ENCODE data around the gene PLTP.
"Not testable (repeated sequence)": the region's sequence is repeated elsewhere in the genome, so short reads cannot be mapped to it uniquely, and the experiment has no call there.

The PLTP gene

DNA sequence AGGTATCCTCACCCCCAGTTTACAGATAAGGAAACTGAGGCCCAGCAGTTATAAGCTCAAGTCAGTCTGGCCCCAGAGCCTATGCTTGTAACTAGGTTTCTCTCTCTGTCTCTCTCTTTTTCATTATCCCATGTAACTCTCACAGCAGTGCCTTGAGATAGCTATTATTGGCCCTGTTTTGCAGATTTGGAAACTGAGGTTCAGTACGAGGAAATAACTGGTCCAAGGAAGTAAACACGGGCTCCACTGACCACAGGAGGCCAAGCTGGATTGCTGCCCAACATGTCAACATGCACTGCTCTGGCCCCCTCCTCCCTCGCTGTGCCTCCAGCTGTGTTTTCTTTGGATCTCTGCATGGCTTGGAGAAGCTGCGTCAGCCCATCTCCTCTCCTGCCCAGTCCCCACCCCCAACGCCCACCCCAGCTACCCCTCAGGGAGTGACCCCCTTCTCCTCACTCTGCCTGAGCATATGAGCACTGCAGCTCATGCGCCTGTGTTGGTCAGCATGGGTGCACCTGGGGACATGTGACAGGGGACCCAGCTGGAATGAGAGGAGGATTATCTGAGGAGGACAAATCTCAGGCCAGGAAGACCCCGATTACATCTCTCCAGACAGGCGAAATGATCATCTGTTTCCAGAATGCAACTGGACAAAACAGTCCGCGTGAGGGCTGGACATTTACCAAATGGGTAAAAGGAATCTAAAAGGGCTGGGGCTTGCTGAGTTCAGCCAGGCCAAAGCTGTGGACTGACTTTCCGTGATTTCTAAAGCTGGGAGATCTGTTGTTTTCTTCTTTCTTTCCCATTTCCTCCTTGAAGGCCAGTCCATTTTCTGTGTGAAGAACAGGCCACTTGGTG lies 7.8 kb upstream of the PLTP start:
- DNase-seq = no peak

DNA sequence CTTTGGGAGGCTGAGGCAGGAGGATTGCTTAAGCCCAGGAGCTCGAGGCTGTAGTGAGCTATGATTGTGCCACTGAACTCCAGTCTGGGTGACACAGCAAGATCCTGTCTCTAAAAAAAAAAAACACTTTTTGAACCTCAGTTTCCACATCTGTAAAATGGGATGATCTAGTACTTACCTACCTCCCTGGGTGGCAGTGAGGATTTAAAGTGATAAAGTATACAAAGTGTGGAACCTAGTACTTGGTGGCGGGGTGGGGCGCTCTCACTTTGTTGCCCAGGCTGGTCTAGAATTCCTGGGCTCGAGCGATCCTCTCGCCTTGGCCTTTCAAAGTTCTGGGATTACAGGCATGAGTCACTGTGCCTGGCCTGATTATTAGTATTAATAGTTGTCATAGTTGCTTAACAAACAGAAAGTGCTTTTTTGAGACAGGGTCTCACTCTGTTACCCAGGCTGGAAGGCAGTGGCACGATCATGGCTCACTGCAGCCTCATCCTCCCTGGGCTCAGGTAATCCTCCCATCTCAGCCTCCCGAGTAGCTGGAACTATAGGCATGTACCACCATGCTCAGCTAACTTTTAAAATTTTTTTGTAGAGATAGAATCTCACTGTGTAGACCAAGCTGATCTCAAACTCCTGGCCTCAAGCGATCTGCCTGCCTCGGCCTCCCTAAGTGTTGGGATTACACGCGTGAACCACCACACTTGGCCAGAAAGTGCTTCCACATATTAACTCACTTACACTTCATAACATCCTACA lies 7.0 kb upstream of the PLTP start:
- no peak for DNase-seq

DNA sequence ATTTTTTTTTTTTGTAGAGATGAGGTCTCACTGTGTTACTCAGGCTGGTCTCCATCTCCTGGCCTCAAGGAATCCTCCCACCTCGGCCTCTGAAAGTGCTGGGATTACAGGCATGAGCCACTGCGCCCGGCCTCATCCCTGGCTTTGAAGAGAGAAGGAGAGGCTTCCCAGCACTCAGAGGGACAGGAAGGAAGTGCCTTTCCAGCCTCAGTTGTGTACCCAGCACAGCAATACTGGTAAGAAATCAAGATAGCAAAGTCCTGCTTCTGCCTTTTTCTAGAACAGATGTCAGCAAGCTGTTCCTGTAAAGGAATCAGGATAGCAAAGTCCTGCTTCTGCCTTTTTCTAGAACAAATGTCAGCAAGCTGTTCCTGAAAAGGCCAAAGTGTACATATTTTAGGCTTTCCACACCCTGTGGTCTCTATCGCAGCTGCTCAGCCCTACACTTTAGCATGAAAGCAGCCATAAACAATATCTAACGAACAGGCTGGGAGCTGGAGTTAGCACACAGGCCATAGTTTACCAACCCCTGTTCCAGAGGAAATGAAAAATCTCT lies 6.3 kb upstream of the PLTP start:
- DNase-seq = no peak

DNA sequence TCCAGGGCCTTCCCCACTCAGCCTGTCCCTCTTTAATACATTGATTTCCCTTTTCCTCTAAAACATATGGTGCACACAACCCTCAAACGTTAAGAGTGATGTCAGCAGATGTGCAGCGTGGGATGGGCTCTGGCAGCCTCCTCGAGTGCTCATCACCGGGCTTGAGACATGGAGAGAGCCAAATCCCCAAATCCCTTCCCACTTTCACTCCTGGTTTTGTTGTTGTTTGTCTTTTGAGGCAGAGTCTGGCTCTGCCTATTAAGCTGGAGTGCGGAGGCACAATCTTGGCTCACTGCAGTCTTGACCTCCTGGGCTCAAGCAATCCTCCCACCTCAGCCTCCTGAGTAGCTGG lies 5.8 kb upstream of the PLTP start:
- DNase-seq = no peak

DNA sequence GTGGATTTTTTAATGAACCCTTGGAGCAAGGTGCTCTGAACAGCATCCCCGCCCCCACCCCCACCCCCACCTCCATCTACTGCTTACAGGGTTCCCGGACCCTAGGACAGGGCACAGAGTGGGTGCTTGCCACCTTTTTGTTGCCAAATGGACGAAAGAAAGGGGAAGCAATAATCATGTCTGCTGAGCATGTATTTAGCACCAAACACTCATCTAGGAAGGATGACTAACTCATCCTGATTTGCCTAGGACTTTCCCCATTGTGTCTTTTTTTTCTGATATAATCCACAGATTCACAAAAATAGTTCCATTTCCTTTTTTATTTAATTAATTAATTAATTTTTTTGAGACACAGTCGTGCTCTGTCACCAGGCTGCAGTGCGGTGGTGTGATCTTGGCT lies 1.2 kb upstream of the PLTP start:
- DNase-seq = no peak

DNA sequence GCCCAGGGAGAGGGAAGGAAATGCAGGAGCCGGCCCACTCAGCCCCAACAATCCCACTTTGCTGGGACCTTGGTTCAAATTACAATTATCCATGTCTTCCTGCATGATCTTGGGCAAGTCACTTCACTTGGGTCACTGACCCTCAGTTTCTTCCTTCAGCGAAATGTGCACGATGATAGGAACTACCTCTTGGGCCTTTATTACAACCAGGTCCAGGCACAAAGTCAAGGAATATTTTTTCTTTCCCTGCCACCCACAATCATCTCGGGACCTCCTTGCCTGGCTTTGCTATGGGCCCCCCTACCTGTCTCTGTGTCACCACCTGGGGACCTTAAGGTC lies 358 bp upstream of the PLTP start:
- no peak for DNase-seq

DNA sequence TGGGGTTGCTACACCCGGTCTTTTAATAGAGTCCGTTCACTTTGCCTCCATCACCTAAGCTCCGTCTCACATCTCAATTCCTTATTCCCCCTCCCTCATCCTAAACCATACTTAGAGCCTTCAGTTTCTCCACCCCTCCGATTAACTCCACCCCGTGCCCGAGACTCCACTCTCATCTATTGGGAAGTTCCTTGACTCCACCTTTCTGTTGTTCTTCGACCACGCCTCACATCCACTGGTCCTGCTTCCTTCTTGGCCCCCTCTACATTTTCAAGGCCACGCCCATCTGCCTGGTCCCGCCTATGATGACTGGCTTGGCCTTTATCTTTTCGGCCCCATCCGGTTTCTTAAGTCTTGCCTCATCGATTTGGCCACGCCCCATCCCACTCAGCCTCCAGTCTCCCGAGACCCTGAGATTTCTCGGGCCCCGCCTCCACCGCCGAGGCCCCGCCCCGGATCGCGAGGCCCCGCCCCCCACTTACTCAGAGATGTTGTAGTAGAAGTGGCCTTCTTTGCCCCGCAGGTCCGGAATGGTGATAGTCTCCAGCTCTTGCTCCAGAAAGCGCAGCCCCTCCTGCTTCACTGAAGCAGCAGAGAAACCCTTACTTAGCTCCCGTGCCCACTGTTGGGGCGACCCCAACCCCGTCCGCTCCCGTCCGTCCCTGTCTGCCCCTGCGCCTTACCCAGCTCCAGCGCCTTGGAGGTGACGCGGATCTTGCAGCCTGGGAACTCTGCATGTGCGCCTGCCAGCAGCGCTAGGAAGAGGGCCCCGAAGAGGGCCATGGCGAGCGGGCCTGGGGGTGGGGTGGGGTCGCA lies 1.1 kb downstream of the PLTP start:
- DNase-seq = peak; percentile 15 to 65

DNA sequence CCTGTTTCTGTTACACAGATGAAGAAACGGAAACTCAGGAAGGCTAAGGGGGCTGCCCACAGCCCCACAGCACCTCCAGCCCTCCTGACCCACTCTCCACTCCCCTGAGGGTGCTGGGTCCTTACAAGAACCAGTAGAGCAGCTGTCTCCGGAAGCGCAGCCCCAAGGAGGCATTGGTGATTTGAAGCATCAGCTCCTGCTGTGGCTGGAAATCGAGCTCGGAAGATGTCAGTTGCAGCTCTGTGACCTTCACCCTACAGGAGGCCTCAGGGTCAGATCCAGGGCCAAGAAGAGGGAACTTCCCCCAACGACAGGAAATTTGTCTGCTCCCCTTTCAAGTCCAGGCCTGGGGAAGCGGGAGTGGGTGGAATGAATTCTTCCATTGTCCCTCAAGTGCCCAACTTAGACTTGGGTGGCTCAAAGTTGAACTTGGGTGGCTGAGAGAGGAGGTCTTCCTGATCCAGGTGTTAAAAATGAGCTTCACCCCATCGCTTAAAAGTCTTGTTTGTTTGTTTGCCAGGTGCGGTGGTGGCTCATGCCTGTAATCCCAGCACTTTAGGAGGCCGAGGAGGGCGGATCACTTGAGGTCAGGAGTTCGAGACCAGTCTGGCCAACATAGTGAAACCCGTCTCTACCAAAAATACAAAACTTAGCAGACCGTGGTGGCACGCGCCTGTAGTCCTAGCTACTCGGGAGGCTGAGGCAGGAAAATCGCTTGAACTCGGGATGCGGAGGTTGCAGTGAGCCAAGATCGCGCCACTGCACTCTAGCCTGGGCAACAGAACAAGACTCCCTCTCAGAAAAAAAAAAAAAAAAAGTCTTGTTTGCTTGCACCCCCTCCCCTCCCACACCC lies 1.9 kb downstream of the PLTP start:
- no peak for DNase-seq

DNA sequence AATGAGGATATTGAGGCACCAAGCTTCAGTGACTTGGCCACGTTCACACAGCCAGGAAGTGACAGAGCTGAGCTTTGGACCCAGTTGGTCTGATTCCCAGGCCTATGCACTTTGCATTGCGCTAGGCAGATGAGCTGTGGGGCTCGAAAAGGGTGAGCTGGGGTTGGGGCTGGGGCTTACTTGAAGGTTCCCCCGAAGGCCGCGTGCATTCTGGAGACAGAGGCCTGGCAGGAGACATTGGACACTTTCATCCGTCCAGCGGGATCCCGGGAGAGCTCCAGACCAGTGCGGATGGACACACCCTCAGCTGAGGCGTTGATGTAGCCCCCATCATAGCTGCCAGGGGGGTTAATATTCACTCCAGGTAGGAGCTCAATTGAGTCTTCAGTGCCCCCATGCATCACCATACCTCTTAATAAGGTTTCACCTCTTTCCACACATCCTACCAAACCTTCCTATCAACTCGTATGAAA lies 2.6 kb downstream of the PLTP start:
- no peak for DNase-seq

DNA sequence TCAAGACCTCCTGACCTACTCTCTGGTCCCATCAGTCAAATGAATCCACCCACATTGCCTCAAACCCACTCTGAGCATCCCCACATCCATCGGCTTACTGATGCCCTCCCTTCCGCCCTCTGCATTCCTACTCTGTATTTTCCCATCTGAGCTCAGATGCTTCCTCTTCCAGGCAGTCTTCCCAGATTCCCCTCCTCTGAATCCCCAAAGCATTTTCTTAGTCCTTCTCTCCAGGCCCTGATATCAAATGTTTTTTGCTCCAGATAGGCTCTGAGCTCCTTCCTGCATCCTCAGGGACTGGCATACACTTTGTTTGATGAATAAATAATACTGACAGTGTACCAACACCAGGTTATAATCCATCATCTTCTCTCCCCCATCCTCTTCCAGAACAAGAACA lies 3.9 kb downstream of the PLTP start:
- DNase-seq = no peak

DNA sequence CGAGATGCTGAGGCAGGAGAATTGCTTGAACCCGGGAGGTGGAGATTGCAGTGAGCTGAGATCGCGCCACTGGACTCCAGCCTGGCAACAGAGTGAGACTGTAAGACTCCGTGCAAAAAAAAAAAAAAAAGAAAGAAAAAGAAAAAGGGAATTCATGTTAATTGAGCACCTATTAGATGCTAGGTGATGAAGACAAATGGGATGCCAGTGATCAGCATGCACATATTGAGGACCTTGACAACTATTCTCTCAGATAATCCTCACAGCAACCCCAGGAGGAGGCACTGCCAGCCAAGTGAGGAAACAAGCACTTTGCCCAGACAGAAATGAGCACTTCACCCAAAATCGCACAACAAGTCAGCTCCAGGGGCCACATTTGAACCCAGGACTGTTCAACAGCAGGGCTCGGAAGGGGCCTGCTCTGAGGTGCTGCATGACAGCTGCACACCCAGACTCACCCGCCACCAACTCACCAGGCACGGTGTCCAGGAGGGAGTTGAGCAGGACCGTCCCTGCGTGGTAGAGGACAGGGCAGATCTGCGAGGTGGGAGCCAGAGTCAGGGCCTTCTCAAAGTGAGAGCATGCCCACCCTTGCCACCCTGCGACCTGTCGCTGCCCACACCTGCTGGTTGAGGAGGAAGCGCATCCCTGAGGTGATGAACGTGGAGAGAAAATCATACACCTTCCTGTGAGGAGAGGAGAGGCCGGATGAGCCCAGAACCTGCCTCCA lies 4.6 kb downstream of the PLTP start:
- DNase-seq = no peak

DNA sequence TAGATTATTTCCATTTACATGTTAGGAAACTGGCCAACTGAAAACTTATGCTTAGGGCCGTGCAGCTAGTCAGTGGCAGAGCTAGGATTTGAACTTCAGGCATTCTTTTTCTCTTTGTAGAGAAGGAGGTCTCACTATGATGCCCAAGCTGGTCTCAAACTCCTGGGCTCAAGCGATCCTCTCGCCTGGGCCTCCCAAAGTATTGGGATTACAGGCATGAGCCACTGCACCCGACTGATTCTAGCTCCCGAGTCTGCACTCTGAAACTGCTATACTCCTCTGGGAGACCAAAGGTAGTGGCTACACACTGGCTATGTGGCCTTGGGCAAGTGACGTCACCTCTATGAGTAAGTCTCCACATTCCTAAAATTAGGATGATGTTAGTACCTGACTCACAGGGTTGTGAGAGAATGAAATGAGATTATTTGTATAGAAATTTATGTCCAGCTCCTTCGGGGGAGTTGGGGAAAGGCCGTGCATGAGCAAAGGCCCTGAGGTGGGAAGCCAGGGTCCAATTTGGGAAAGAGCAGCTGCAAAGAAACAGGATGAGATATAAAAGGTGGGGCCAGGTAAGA lies 6.4 kb downstream of the PLTP start:
- no peak for DNase-seq

DNA sequence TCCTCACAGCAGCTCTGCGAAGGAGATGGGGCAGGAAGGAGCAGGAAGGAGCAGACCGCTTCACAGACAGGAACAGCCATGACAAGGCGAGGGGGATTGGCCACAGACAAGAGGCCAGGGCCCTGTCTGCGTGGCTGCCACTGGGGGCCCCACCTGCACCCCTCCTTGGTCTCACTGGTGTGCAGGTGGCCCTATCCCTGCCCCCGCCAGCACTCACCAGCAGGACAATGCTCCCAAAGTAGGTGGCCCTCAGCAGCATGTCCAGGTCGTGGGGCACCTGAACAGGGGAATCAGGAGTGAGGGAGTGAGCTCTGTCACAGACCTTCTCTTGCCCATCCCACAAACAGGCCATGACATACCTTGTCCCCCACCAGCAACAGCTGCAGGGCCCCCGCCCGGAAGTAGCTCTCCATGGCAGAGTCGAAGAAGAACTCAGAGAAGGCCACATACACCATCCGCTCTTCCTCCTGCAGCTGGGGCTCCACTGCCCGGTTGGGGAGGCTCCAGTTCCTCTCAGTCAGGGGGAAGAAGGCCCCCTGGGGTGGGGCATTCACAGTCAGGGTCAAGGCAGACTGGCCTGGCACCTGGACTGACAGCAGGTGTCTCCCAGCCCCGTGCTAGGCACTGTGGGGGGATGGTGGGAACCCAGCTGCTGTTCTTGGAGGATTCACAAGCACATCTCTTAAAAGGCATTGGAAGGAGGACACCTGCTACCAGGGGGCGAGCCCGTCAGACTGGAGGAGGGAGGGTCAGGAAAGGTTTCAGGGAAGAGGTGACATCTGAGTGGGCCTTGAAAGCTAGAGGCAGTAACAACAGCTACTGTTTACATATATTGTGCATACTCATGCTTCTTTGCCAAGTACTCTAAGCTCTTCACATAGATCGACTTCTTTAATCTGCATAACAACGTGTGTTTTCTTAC lies 7.1 kb downstream of the PLTP start:
- no peak for DNase-seq

DNA sequence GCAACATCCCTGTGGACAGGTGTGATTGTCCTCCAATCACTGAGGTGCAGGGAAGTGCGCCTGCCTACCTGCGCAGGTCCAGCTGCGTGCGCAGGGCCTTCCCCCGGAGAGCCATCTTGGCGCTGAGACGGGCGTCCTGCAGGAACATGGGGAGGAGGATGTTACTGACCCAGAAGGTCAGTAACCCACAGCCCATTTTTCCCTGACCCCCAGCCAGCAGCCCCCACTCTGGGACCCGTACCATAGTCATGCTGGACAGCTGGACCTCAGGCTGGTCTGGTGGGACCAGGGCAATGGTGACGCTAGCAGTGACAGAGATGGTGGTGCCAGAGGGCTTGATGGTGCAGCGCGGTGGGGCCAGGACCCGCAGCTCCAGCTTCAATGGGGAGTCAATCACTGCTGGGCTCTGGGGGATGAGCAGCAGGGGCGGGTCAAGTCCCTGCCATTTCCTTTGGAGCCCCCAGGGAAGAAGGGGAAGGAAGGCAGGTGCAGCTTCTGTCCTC lies 9.7 kb downstream of the PLTP start:
- no peak for DNase-seq

DNA sequence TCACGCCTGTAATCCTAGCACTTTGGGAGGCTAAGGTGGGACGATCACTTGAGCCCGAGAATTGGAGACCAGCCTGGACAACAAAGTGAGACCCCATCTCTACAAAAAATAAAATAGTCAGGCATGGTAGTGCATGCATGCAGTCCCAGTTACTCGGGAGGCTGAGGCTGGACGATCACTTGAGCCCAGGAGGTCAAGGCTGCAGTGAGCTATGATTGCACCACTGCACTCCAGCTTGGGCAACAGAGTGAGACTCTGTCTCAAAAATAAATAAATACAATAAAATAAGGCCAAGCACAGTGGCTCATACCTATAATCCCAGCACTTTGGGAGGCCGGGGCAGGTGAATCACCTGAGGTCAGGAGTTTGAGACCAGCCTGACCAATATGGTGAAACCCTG lies 10.6 kb downstream of the PLTP start:
- not testable (repeated sequence) for DNase-seq

DNA sequence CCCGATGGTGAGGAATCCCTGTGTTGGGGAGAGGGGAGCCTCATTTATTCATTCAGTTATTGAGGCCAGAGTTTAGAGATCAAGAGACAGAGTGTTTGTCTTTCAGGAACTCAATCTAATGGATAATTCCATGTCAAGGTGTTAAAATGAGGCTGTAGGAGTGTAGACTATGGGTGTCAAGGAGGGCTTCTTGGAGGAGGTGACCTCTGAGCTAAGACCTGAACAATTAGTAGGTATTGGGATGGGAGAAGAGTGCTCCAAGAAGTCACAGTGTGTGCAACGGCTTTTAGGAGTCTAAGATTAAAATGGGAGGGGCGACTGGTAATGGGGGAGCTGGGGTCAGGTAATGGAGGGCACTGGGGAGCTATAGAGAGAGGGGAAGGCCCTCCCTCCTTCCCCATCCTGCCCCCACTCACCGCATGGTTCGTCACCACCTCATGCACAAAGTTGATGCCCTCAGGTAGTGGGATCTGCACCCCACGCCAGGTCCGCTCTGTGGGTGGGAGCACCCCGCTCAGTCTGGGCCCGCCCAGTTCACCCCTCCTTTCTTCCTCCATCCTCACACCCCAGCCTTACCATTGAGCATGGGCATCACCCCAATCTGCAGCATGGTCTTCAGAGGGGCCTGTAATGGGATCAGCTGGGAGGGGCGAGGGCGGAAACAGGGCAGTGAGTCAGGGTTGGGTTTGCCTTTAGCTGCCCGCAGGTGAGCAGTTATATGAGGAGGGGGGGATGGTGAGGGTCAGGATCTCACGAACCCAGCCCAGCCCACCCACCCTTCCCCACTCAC lies 12.7 kb downstream of the PLTP start:
- no peak for DNase-seq

DNA sequence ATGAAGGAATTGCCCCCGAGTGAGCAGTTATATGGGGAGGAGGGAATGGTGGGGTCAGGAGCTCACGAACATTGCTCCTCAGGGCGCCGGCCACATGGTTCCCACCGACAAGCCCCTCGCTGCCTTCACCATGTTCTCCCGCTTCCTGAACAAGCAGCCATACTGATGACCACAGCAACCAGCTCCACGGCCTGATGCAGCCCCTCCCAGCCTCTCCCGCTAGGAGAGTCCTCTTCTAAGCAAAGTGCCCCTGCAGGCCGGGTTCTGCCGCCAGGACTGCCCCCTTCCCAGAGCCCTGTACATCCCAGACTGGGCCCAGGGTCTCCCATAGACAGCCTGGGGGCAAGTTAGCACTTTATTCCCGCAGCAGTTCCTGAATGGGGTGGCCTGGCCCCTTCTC lies 13.7 kb downstream of the PLTP start:
- DNase-seq = no peak

DNA sequence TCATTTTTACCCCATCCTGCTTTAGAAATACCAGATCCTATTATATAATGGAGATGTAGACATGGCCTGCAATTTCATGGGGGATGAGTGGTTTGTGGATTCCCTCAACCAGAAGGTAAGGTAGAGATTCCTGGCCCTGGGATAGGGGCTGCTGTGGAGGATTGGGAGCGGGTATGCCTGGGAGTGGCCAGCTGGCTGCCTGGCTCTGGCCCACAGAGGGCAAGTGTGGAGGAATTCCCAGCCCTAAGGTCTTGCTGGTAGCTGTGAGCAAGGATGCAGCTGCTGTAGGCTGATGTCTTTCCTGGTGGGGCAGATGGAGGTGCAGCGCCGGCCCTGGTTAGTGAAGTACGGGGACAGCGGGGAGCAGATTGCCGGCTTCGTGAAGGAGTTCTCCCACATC lies 14.3 kb downstream of the PLTP start:
- DNase-seq = no peak

DNA sequence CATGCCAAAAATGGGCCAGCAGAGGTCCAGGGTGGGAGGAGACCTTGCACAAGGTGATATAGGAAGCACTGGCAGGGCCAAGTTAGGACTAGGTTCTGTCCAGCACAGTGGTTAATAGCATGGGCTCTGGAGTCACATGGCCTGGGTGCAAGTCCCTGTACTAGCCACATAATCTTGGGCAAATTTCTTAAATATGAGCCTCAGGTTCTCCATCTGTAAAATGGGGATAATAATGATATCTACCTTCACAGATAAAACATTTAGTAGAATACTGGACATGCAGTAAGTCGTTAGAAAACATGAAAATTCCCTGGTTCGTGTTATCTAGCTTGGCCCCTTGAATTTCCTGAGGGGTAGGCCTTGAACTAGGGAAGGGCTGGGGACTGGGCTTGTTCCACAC lies 14.7 kb downstream of the PLTP start:
- DNase-seq = no peak
